ENCODE measurements around the gene DVL1.

Gene DVL1

GRCh38 chr1:1332774-1333480 lies 16.3 kb downstream of the DVL1 start:
- Histone ChIP-seq H3K4me3 (ENCODE audit: insufficient read length, low read depth) (no peak overlapping the region), H3K27me3 (ENCODE audit: insufficient read depth, insufficient read length) (no peaks in the 10 kb centered on the region), H3K9me3 (ENCODE audit: insufficient read depth, low read length) (no peaks in the 10 kb centered on the region), H3K4me1 (ENCODE audit: insufficient read depth, insufficient read length) (peaks cover 4% of the 10 kb centered on the region), H3K9ac (ENCODE audit: insufficient read length, low read depth) (no peak overlapping the region), H3K36me3 (ENCODE audit: insufficient read depth, insufficient read length, low read length) (peaks cover 27% of the 10 kb centered on the region)
- no peak for DNase-seq (ENCODE audit: low read depth, low spot score)
- no peak for TF ChIP-seq SUZ12 (IDR thresholded peaks at IDR 0.05; ENCODE audit: extremely low read depth, insufficient read depth, insufficient read length)
- TF ChIP-seq ZNF274 (IDR thresholded peaks at IDR 0.05; ENCODE audit: low read depth, low read length), result no peak
- TF ChIP-seq YY1 (IDR thresholded peaks at IDR 0.05; ENCODE audit: insufficient read depth, insufficient read length), result no peak

- Histone ChIP-seq H3K4me3 (ENCODE audit: insufficient read length, low read depth) (no peak overlapping the region), H3K9me3 (ENCODE audit: insufficient read depth, low read length) (no peaks in the 10 kb centered on the region), H3K4me1 (ENCODE audit: insufficient read depth, insufficient read length) (peaks cover 4% of the 10 kb centered on the region), H3K27me3 (ENCODE audit: insufficient read depth, insufficient read length) (no peaks in the 10 kb centered on the region), H3K9ac (ENCODE audit: insufficient read length, low read depth) (no peak overlapping the region), H3K36me3 (ENCODE audit: insufficient read depth, insufficient read length, low read length) (peaks cover 29% of the 10 kb centered on the region)
- DNase-seq (ENCODE audit: low read depth, low spot score), result no peak
- no peak for TF ChIP-seq SUZ12 (IDR thresholded peaks at IDR 0.05; ENCODE audit: extremely low read depth, insufficient read depth, insufficient read length)
- no peak for TF ChIP-seq YY1 (IDR thresholded peaks at IDR 0.05; ENCODE audit: insufficient read depth, insufficient read length)
- TF ChIP-seq ZNF274 (IDR thresholded peaks at IDR 0.05; ENCODE audit: low read depth, low read length), result no peak
Observed at GRCh38 chr1:1332031-1332755, 17.0 kb downstream of the DVL1 start.

- H3K9ac ChIP-seq (ENCODE audit: insufficient read length, low read depth), result no peak within 1 kb of the TSS
- no peak for TF ChIP-seq ZNF274 (IDR thresholded peaks at IDR 0.05; ENCODE audit: low read depth, low read length)
- no peak for TF ChIP-seq SUZ12 (IDR thresholded peaks at IDR 0.05; ENCODE audit: extremely low read depth, insufficient read depth, insufficient read length)
- TF ChIP-seq YY1 (IDR thresholded peaks at IDR 0.05; ENCODE audit: insufficient read depth, insufficient read length), result no peak
Observed at GRCh38 chr1:1331068-1331965, 17.9 kb downstream of the DVL1 start, which contains the start of gene TAS1R3. TAS1R3 (plus strand) TSS chr1:1331280; CDS start chr1:1331346, 66 bp downstream.

GRCh38 chr1:1330366-1331067 lies 18.7 kb downstream of the DVL1 start:
- Histone ChIP-seq H3K9me3 (ENCODE audit: insufficient read depth, low read length) (no peaks in the 10 kb centered on the region), H3K36me3 (ENCODE audit: insufficient read depth, insufficient read length, low read length) (peaks cover 21% of the 10 kb centered on the region), H3K4me3 (ENCODE audit: insufficient read length, low read depth) (no peak overlapping the region), H3K4me1 (ENCODE audit: insufficient read depth, insufficient read length) (peaks cover 6% of the 10 kb centered on the region), H3K27me3 (ENCODE audit: insufficient read depth, insufficient read length) (no peaks in the 10 kb centered on the region), H3K9ac (ENCODE audit: insufficient read length, low read depth) (no peak overlapping the region)
- no peak for DNase-seq (ENCODE audit: low read depth, low spot score)
- TF ChIP-seq SUZ12 (IDR thresholded peaks at IDR 0.05; ENCODE audit: extremely low read depth, insufficient read depth, insufficient read length) (no peak), ZNF274 (IDR thresholded peaks at IDR 0.05; ENCODE audit: low read depth, low read length) (no peak), YY1 (IDR thresholded peaks at IDR 0.05; ENCODE audit: insufficient read depth, insufficient read length) (no peak)

More at GRCh38 chr1:1331068-1331965, 17.9 kb downstream of the DVL1 start, which contains the start of gene TAS1R3:
- no peaks in the 10 kb centered on the region for H3K27me3 ChIP-seq (ENCODE audit: insufficient read depth, insufficient read length)
- peaks cover 22% of the 10 kb centered on the region for H3K36me3 ChIP-seq (ENCODE audit: insufficient read depth, insufficient read length, low read length)
- H3K9me3 ChIP-seq (ENCODE audit: insufficient read depth, low read length), result no peaks in the 10 kb centered on the region
- no peak for DNase-seq (ENCODE audit: low read depth, low spot score)
- no peak within 1 kb of the TSS for H3K4me3 ChIP-seq (ENCODE audit: insufficient read length, low read depth)
- H3K4me1 ChIP-seq (ENCODE audit: insufficient read depth, insufficient read length), result peaks cover 4% of the 10 kb centered on the region

GRCh38 chr1:1329304-1330210 lies 19.7 kb downstream of the DVL1 start:
- Histone ChIP-seq H3K9ac (ENCODE audit: insufficient read length, low read depth) (no peak overlapping the region), H3K4me1 (ENCODE audit: insufficient read depth, insufficient read length) (peaks cover 7% of the 10 kb centered on the region), H3K9me3 (ENCODE audit: insufficient read depth, low read length) (no peaks in the 10 kb centered on the region), H3K4me3 (ENCODE audit: insufficient read length, low read depth) (no peak overlapping the region), H3K27me3 (ENCODE audit: insufficient read depth, insufficient read length) (no peaks in the 10 kb centered on the region), H3K36me3 (ENCODE audit: insufficient read depth, insufficient read length, low read length) (peaks cover 15% of the 10 kb centered on the region)
- DNase-seq (ENCODE audit: low read depth, low spot score), result no peak
- TF ChIP-seq ZNF274 (IDR thresholded peaks at IDR 0.05; ENCODE audit: low read depth, low read length), result no peak
- no peak for TF ChIP-seq YY1 (IDR thresholded peaks at IDR 0.05; ENCODE audit: insufficient read depth, insufficient read length)
- no peak for TF ChIP-seq SUZ12 (IDR thresholded peaks at IDR 0.05; ENCODE audit: extremely low read depth, insufficient read depth, insufficient read length)

- TF ChIP-seq ZNF274 (IDR thresholded peaks at IDR 0.05; ENCODE audit: low read depth, low read length), result no peak
- no peak for TF ChIP-seq SUZ12 (IDR thresholded peaks at IDR 0.05; ENCODE audit: extremely low read depth, insufficient read depth, insufficient read length)
- no peak for TF ChIP-seq YY1 (IDR thresholded peaks at IDR 0.05; ENCODE audit: insufficient read depth, insufficient read length)
- no peaks in the 10 kb centered on the region for H3K27me3 ChIP-seq (ENCODE audit: insufficient read depth, insufficient read length)
- peaks cover 7% of the 10 kb centered on the region for H3K4me1 ChIP-seq (ENCODE audit: insufficient read depth, insufficient read length)
- H3K9me3 ChIP-seq (ENCODE audit: insufficient read depth, low read length), result no peaks in the 10 kb centered on the region
- no peak for DNase-seq (ENCODE audit: low read depth, low spot score)
- H3K9ac ChIP-seq (ENCODE audit: insufficient read length, low read depth), result no peak overlapping the region
- peaks cover 11% of the 10 kb centered on the region for H3K36me3 ChIP-seq (ENCODE audit: insufficient read depth, insufficient read length, low read length)
- no peak overlapping the region for H3K4me3 ChIP-seq (ENCODE audit: insufficient read length, low read depth)
Observed at GRCh38 chr1:1328254-1328653, 21.0 kb downstream of the DVL1 start.

Data from NT2/D1 (cell line).